Ectodermal cell (in vitro differentiated cells): ENCODE results near the gene ZNF148.
A peak's percentile ranks its signal among the peaks of the same experiment; 100 is the strongest.

Experiments
- H3K27ac ChIP-seq: 2 replicates; pipeline ENCODE4 v1.7.0; 2013; ENCODE audit warnings: mild to moderate bottlenecking, low read depth, low read length; ENCODE audit not compliant: insufficient read depth, poor library complexity, severe bottlenecking
- H3K27me3 ChIP-seq: 2 replicates; pipeline ENCODE4 v1.7.0; 2013; ENCODE audit warnings: mild to moderate bottlenecking, low read length; ENCODE audit not compliant: insufficient read depth, control insufficient read depth, poor library complexity, severe bottlenecking
- H3K36me3 ChIP-seq: one replicate; pipeline ENCODE4 v1.7.0; 2013; ENCODE audit warnings: low read length; ENCODE audit not compliant: control insufficient read depth, insufficient read depth
- H3K4me1 ChIP-seq: one replicate; pipeline ENCODE4 v1.7.0; 2013; ENCODE audit warnings: low read length; ENCODE audit not compliant: control insufficient read depth, insufficient read depth
- H3K4me3 ChIP-seq: 2 replicates; pipeline ENCODE4 v1.7.0; 2013; ENCODE audit warnings: low read depth, low read length, control low read depth; ENCODE audit not compliant: insufficient read depth
- H3K9me3 ChIP-seq: 2 replicates; pipeline ENCODE4 v1.7.0; 2013; ENCODE audit warnings: mild to moderate bottlenecking, low read length, moderate library complexity; ENCODE audit not compliant: control insufficient read depth
- WGBS, 2 experiments: methylation state at CpG; one replicate each; pipeline ENCODE4 v1.1.7; 2013; ENCODE audit warnings: missing lambda C conversion rate in 2 of 2; 5-methylcytosine and 5-hydroxymethylcytosine counted together

Gene ZNF148

DNA sequence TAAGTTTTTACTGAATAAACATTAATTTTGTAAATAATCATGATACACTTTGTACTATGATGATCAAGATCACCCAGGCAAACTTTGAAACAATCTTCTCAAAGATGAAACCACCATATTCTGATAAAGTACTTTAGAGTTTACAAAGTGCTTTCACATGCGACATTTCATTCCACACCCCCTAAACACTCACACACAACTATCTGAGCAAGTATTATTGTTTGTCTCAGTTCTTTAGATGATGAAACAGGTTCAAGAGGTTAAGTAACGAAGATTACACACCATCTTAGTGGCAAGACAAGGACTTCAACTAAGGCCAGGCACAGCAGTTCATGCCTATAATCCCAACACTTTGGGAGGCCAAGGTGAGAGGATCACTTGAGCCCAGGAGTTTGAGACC, 37.6 kb downstream of the ZNF148 start:
- Histone ChIP-seq H3K36me3 (no peaks in the 10 kb centered on the region), H3K4me1 (no peaks in the 10 kb centered on the region), H3K9me3 (no peaks in the 10 kb centered on the region), H3K27ac (no peak overlapping the region), H3K4me3 (no peak overlapping the region), H3K27me3 (no peaks in the 10 kb centered on the region)
- 67 to 88% methylated on average over 1 to 2 of the region's 2 CpGs for WGBS, 2 experiments

DNA sequence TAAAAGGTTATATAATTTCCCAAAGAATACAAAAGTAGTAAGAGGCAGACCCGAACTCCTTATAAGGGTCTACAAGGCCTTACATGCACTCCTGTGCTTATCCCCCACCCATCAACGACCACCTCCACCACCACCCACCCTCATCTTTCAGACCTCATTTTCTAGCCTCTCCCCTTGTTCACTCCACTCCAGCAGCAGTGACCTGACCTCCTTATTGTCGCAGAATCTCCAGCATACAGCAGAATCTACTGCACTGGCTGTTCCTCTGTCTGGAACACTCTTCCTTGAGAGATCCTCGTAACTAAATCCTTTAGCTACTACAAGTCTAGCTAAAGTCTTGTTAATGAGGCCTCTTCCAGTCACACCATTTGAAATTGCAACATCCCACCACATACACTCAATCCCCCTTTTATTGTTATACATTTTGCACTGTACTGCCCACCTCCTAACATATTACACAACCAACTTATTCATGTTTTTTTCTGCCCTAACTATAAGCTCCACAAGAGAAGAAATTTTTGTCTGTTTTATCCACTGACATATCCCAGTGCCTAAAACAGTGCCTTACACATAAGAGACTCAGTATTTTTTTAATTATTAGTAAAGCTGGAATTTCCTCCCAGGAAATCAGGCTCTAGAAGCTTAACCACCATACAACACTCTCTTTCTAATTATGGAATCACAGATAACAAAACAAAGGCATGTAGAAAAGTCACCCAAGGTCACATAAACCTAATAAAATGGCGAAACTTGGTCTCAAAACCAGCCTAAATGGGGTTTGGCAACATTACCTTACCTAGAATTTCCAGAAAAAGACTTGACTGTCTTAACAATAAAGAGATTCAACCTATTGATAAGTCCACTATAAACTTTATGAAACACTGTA, 40.2 kb downstream of the ZNF148 start:
- Histone ChIP-seq H3K4me1 (no peaks in the 10 kb centered on the region), H3K27ac (no peak overlapping the region), H3K36me3 (no peaks in the 10 kb centered on the region), H3K4me3 (no peak overlapping the region), H3K9me3 (no peaks in the 10 kb centered on the region), H3K27me3 (no peaks in the 10 kb centered on the region)
- WGBS, 2 experiments, result 87 to 96% methylated on average over 5 of the region's 5 CpGs

DNA sequence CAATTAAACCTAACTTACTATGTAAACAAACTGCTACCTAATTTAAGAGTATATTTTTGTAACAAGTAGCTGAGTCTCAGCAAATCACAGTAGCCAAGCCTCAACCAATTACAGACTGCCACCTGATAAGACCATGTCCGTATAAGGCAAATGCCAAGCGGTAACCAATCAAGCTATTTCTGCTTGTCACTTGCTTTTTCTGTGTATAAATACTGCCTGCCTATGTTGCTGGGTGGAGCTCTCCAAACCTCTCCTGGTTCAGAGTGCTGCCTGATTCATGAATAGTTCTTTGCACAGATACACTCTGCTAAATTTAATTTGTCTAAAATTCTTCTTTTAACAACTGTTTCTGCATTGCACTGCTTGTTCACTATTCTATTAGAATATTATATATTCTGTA, 42.6 kb downstream of the ZNF148 start:
- Histone ChIP-seq H3K27ac (no peak overlapping the region), H3K36me3 (no peaks in the 10 kb centered on the region), H3K4me1 (no peaks in the 10 kb centered on the region), H3K9me3 (no peaks in the 10 kb centered on the region), H3K4me3 (no peak overlapping the region), H3K27me3 (no peaks in the 10 kb centered on the region)
- WGBS, 2 experiments, result 72 to 88% methylated on average over 2 of the region's 2 CpGs

DNA sequence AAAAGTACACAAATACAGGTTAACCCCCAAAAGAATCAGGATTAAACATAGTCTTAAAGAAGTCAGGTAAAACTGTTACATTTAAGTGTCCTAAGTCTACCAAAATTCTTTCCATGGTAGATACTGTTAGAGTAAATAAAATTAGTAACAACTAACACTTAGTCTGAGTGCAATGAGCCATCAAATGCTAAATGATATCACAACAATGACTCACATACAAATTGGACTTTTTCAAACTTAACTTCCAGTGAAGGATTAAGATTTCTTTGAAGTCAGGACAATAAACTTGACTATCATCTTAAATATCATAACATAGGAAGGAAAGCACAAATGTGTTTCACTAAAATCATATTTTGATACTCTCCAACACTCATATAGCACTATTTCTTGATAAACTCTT, 43.9 kb downstream of the ZNF148 start:
- Histone ChIP-seq H3K27ac (no peak overlapping the region), H3K4me1 (no peaks in the 10 kb centered on the region), H3K4me3 (no peak overlapping the region), H3K9me3 (no peaks in the 10 kb centered on the region), H3K27me3 (no peaks in the 10 kb centered on the region), H3K36me3 (no peaks in the 10 kb centered on the region)

DNA sequence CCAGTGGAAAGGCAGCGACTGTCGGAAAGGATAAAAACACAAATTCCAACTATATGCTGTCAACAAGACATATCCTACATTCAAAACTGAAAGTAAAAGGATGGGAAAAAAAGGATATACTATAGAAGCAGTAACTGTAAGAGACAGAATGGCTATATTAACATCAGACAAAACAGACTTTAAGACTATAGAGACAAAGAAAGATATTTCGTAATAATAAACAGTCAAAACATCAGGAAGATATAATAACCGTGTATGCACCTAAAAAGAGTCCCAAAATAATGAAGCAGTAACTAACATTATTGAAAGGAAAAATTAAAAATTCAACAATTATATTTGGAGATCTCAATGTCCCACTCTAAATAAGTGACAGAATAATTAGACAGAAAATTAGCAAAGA, 48.2 kb downstream of the ZNF148 start:
- H3K27ac ChIP-seq, result no peak overlapping the region
- WGBS, 2 experiments, result 90% methylated on average over 2 of the region's 4 CpGs; no CpG with 5 or more reads in 1 of the 2 experiments
- H3K4me3 ChIP-seq, result no peak overlapping the region
- H3K9me3 ChIP-seq, result no peaks in the 10 kb centered on the region
- H3K27me3 ChIP-seq, result no peaks in the 10 kb centered on the region
- no peaks in the 10 kb centered on the region for H3K36me3 ChIP-seq
- H3K4me1 ChIP-seq, result no peaks in the 10 kb centered on the region

DNA sequence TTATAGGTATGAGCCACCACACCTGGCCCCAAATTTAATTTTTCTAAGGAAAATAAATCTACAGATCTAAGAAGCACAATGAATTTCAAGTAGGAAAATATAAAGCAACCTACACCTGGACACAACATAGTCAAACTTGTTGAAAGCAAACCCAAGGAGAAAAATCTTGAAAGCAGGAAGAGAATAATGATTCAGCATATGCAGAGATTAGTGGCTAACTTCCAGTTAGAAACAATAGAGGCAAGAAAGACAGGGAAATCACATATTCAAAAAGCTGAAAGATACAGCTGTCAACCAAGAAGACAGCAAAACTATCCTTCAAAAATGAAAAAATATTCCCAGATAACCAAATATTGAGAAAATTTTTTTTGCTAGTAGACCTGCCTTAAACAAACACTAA, 49.4 kb downstream of the ZNF148 start:
- H3K9me3 ChIP-seq, result no peaks in the 10 kb centered on the region
- H3K4me3 ChIP-seq, result no peak overlapping the region
- H3K27me3 ChIP-seq, result no peaks in the 10 kb centered on the region
- H3K36me3 ChIP-seq, result no peaks in the 10 kb centered on the region
- H3K27ac ChIP-seq, result no peak overlapping the region
- H3K4me1 ChIP-seq, result no peaks in the 10 kb centered on the region

DNA sequence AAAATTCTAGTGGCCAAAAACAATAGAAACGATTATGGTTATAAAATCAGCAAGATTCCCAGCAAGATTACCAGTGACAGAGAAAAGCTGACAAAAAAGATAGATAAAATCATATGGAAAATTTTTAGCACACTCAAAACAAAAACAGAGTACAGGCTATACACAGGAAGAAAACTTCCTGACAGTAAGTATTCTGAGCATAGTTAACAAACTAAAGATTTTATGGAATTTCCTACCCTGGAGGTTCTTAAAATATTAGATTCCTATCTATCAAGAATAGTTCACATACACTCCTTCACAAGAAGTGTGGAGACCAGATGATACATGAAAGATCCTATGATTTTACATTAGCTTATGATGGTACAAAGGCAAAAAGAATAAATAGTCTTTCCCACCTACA, 50.8 kb downstream of the ZNF148 start:
- Histone ChIP-seq H3K36me3 (no peaks in the 10 kb centered on the region), H3K4me3 (no peak overlapping the region), H3K27ac (no peak overlapping the region), H3K27me3 (no peaks in the 10 kb centered on the region), H3K4me1 (no peaks in the 10 kb centered on the region), H3K9me3 (no peaks in the 10 kb centered on the region)
- WGBS, 2 experiments, result 100% methylated on average over 1 of the region's 1 CpG; no CpG with 5 or more reads in 1 of the 2 experiments

DNA sequence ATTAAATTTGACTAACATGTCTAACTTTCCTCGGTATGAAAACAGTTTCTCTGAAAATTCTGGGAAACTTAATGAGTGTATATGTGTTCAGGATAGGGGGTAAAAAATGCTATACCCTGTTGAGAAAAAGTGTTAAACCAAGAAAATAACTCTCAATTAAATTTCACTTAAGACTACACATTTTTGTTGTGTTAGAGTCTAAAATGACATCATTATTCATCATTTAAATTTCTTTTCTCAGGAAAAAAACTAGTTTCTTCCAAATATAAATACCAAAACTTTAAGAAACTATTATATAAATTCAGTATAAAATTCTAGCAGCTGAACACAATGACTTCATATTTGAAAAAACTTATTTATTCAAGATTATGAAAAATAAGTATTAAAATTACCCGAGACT, 52.2 kb downstream of the ZNF148 start:
- H3K36me3 ChIP-seq, result no peaks in the 10 kb centered on the region
- no peaks in the 10 kb centered on the region for H3K9me3 ChIP-seq
- H3K4me3 ChIP-seq, result no peak overlapping the region
- H3K27me3 ChIP-seq, result no peaks in the 10 kb centered on the region
- H3K4me1 ChIP-seq, result peaks cover 5% of the 10 kb centered on the region
- no peak overlapping the region for H3K27ac ChIP-seq
- WGBS, 2 experiments, result 83% methylated on average over 1 of the region's 2 CpGs; no CpG with 5 or more reads in 1 of the 2 experiments

DNA sequence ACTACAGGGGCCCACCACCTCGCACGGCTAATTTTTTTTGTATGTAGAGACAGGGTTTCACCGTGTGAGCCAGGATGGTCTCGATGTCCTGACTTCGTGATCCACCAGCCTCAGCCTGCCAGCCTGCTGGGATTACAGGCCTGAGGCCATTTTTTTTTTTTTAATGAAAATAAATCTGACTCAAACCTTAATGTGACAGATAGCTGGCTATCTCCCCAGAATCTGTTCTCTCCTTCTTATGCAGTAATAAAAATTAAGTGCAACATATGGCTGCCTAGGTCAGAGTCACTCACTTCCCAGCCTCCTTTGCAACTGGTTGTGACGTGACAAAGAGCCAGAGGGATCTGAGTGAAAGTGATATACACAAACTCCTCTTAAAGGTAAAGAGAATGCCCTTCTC, 53.0 kb downstream of the ZNF148 start:
- peaks cover 5% of the 10 kb centered on the region for H3K4me1 ChIP-seq
- H3K27ac ChIP-seq, result peak overlapping the region; percentile 11
- no peaks in the 10 kb centered on the region for H3K36me3 ChIP-seq
- WGBS, 2 experiments, result 91 to 97% methylated on average over 5 to 6 of the region's 6 CpGs
- H3K4me3 ChIP-seq, result no peak overlapping the region
- H3K9me3 ChIP-seq, result no peaks in the 10 kb centered on the region
- no peaks in the 10 kb centered on the region for H3K27me3 ChIP-seq

DNA sequence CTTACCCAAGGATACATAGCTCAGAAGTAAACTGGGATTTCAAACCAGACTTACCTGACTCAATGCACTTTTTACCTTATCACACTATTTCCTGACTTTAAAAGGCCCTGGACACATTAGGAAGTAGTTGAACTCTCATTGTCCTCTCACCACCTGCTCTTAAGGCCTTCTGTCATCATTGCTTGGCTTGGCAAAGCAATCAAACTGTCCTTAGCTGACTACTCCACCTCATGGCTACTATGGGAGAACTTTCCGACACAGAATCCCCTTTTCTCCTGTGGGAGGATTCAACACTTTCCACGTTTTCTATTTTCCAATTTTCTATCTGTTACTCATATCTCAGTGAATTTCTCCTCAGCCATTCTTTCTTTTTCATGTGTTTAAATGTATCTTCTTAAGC, 55.4 kb downstream of the ZNF148 start:
- H3K27me3 ChIP-seq, result no peaks in the 10 kb centered on the region
- no peaks in the 10 kb centered on the region for H3K9me3 ChIP-seq
- H3K36me3 ChIP-seq, result no peaks in the 10 kb centered on the region
- 85 to 90% methylated on average over 2 of the region's 2 CpGs for WGBS, 2 experiments
- H3K4me1 ChIP-seq, result peaks cover 5% of the 10 kb centered on the region
- no peak overlapping the region for H3K27ac ChIP-seq
- H3K4me3 ChIP-seq, result no peak overlapping the region
